Measurements from ENCODE around the gene FNTB.
"Not testable (repeated sequence)": the region's sequence is repeated elsewhere in the genome, so short reads cannot be mapped to it uniquely, and the experiment has no call there.

Gene FNTB

DNA sequence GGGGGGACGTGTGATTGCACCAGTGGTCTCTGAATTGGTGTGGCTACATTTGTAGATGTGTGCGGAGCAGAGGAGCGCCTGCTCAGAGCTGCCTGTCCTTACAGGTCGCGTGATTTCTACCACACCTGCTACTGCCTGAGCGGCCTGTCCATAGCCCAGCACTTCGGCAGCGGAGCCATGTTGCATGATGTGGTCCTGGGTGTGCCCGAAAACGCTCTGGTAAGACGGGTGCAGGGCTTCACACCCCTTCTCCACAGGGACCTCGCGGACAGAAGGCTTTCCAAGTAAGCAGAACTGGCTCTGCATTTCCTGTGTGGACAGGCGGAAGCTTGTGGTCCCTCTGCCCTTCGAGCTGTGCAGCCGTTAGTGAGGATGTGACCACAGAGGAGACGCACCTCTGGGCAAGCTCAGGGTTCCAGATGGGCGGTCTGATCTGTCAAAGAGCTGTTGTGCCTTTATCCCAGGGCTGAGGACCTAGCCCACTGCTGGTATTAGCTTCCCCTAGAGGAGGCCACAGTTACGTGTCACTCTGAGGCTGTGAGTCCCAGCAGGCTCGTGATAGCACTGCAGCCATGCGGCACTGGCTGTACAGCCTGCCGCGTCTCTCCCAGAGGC lies 67.9 kb downstream of the FNTB start:
- DNase-seq (ENCODE audit: low read depth), result no peak

DNA sequence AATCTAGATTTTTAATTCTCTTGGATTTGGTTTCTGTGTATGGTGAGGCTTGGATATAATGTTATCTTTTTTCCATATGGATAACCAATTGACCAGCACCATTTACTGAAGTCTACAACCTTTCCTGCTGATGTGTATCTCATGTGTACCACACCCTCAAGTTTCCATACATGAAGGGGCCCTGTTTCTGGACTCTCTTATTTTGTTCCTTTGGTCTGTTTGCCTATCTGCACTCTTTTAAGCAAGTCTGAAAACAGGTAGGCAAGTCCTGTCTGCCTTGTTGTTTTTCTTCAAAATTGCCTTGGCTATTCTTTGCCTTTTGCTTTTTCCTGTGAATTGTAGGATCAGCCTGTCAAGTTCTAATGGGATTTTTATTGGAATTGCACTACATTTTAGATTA lies 71.0 kb downstream of the FNTB start:
- no peak for DNase-seq (ENCODE audit: low read depth)

- DNase-seq (ENCODE audit: low read depth), result no peak
Measured at GRCh38 chr14:65062096-65063075, 75.7 kb downstream of the FNTB start.

DNA sequence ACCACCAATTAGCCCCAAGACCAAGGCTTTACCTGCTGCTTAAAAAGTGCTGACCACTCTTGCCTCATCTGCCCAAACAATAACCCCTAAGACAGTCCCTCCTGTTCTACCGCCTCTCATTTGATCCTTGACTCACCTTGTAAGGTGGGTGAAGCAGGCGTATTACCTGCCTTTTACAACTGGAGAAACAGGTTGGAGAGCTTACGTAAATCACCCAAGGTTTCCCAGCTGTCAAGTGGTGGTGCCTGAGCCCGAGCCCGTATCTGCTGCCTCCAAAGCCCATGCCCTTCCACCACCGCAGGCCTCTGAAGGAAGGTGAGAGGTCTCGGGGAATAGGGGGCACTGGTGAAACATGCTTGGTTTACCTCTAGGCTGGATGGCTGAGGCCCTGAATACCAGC lies 79.0 kb downstream of the FNTB start:
- no peak for DNase-seq (ENCODE audit: low read depth)

DNA sequence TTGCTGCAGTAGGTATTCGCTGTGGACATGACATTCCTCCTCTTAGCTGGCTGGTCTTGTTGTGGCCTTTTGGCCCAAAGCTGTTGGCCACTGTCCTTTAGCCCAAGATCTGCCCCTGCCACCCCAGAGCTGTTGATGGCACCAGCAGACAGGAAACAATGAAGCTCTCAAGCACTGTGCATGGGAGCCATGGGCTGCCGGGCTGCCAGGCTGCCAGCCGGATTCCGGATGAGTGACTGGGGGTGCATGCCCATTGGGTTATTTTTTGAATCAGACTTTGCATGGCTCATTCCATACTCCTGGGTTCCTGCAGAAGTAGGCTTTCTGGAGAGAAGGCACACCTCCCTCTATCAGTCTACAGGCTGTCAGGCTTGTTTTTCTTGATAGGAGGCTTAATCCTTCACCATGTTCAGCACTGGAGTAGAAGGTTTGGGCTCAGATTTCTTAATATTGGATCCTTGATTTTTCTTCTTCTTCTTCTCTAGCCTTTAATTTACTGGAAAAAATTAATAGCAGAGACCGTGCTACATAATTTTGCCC lies 83.2 kb downstream of the FNTB start:
- DNase-seq (ENCODE audit: low read depth), result no peak

- DNase-seq (ENCODE audit: low read depth), result no peak
Measured at GRCh38 chr14:65070471-65070976, 83.8 kb downstream of the FNTB start.

GRCh38 chr14:65071544-65071943 lies 84.8 kb downstream of the FNTB start:
- no peak for DNase-seq (ENCODE audit: low read depth)

DNA sequence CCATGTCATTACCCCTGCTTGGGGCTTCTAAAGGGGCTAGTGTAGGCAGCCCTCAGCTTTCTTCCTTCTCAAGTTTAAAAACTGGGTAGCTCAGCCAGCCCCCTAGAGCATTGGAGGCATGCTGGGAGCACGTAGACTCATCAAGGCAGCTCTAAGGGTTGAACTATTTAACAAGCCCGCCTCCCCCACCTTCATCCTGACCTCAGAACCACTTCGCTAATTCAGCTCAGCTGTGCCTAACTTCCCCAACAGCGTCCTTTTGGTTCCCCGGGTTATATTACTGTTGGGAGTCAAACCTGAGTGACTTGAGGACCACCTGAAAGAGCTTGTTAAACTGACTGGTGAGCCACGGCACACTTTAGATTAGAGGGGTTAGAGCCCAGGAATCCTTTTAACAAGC lies 85.6 kb downstream of the FNTB start:
- DNase-seq (ENCODE audit: low read depth), result no peak

DNA sequence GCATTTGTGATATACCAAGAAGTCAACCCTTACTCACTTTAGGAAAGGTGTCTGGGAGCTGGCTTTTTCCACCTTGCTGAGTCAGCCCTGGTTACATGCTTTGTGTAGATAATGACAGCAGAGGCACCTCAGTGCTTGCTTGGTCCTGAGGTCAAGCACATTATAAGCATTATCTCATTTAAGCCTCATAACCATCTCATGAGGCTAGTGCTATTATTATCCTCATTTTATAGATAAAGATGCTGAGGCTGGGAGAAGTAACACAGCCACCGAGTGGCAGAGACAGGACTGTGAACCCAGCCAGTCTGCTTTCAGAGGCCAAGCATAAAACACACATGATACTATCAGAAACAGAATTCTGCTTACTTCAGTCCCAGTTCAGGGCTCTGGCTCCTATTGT lies 86.2 kb downstream of the FNTB start:
- no peak for DNase-seq (ENCODE audit: low read depth)

DNA sequence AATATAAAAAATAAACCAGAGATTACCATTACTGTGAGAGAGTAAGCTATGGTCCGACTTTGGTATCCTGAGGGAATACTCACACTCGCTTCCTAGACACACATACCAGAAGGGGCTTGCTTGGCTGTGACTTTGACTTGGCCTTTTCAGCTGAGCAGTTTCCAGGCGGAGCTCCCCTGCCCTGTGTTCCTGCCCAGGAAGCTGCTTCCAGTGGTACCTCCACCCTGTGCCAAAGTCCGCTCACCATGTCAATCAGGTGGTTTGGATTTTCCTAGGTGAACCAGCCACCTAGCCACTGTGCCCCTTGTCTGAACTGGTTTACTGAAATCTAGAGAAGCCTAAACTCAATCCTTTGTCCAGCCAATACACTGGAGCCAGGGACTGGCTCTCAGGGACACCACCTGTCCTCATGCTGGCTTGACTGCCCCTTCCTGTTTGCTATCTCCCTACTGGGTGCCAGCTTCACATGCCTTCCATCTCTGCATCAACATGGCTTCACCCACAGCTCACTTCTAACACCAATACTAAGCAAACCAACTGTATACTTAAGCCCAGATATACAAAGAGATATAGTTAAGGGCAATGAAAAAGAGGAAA lies 87.0 kb downstream of the FNTB start:
- no peak for DNase-seq (ENCODE audit: low read depth)

DNA sequence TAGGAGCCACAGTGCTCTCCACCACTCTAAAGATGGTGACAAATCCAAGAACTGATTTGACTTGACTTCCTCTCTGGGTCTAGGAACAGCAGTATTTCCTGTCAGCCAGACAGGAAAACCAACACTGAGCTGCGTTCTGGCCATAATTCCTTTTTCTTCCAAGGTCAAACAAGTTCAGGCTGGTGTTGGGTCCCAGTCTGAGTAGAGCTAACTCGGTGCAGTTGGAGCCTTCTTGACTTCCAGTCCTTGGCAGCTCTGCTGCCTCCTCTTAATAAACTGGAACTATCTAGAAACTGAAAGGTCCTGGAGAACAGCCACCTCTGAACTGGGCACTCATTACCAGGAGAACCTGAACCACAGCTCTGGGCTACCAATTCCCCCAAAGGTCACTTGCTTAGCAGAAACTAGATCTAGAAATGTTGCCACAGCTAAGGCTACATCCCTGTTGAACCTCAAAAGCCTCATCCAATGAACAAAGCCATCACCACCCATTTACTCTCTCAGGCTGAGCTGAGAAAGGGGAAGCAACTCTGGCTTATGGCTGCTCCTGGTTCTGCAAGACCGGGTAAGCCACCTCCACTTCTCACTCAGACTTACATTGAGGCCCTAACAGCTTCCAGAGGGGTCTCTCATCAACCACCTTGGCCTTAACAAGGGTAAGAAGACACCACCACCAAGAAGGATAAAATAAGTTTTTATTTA lies 87.9 kb downstream of the FNTB start:
- no peak for DNase-seq (ENCODE audit: low read depth)

DNA sequence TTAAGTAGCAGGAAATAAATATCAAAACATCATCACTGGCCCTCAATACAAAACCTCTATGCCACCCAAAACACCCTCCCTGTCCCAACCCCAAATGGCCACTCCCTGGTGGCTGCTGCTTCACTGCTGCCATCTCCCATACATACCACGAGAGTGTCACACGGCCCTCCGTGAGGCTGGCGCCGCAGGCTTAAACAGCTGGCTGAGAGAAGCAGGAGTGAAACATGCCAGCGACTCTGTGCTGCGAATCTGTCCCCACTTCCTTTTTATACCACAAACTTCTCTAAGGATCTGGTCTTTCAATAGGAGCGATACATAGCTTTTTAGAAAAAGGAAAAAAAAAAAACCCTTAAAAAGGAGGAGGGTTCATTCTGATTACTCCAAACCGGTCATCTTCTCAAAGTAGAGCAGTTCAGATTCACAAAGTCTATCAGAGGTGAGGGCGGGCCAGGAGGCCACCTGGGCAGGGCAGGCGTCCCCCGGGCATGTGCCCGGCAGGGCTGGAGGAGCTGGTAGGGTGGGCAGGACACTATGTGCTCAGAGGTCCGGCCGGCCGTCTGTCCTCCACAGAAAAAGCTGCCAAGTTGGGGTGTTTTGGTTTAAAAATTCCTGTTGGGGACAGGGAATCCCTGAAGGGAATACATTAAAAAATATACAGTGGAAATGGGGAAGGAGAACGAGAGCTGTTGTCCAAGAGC lies 89.1 kb downstream of the FNTB start:
- no peak for DNase-seq (ENCODE audit: low read depth)

GRCh38 chr14:65077318-65077717 lies 90.6 kb downstream of the FNTB start:
- no peak for DNase-seq (ENCODE audit: low read depth)

- DNase-seq (ENCODE audit: low read depth), result no peak
Measured at GRCh38 chr14:65079201-65079600, 92.5 kb downstream of the FNTB start.

DNA sequence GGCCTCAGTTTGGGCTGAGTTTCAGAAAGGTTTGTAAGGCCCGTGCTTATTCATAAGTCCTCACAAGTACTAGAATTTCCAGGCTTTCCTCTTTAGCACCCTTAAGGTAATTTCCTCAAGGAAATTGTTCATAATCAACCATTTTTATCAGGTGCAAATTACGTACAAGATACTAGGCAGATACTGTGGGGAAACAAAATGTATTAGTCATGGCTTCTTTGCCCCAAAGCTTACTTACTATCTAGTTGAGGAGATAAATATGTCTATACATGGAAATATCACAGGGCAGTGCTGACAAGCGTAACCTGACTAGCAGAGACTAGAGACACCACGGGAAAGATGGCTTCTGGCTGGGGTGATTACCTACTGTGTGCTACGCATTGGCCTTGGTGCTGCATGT lies 93.1 kb downstream of the FNTB start:
- no peak for DNase-seq (ENCODE audit: low read depth)

DNA sequence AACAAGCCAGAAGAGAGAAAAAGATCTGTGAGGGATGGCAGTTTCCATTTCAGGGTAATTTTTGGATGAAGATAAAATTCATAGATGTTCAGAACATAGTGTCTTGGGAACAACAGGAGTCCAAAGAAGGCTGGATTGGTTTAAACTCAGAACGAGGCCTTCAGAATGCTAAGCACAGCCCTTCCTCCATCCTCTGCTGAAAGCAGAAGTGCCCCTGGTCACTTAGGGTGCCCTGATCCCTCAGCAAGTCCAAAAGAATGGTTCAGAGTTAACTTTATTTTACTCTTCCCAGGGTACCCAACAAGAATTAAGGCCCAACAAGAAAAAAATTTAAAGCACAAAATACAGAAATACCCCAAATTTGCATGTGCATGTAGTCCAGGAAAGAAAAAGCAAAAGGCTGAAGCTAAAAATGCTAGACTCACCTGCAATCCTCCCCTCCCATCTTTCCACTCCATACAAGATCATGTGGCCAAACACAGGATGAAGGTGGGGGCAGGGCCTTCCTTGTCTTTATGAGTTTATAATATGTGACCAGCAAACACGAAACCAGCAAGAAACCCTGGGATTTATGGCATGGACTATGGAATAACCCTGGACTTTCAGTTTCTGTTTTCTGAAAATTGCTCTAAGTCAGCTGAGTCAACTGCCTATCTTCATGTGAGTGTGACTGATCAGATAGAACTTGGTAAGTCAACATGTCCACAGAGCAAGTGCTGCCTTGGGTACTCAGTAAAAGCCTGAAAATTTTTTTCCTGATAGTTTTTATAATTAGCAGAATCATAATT lies 94.5 kb downstream of the FNTB start:
- DNase-seq (ENCODE audit: low read depth), result no peak

GRCh38 chr14:65082930-65083329 lies 96.2 kb downstream of the FNTB start:
- no peak for DNase-seq (ENCODE audit: low read depth)

DNA sequence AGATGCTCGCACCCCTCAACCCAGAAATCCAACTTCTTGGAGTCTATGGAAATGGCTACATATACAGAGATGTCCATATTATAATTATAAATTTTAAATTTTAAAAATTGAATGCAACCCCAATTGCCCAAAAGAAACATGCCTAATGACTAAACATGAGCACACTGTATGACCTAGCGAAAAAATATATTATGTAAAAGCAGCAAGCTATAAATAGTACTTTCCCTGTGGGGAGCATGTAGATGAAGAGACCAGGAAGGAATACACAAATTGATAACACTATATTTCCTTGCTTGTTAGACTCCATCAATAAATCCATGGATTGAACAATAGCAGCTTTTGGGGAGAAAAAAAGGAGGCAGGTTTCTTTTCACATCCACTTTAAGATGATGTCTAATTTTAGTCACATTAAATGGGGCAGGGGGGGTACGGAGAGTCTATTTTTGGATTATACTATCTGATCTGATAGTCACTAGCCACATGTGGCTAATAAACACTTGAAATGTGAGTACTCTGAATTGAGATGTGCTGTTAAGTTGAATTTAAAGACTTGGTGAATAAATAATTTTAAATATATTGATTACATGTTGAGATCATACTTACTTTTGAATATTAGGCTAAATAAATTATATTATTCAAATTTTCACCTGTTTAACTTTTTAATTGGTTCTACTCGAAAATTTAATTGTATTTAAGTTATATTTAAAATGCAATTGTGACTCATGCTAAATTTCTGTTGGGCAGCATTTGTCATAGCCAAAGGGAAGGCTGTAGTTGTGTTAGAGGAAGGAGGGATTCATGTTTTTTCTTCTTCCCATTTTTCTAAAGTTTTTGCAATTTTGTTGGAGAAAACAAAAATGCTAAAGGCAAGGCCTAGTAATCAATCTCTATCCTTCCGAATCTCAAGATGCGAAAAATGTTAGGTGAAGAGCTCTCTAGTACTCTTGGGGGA lies 98.1 kb downstream of the FNTB start:
- no peak for DNase-seq (ENCODE audit: low read depth)

DNA sequence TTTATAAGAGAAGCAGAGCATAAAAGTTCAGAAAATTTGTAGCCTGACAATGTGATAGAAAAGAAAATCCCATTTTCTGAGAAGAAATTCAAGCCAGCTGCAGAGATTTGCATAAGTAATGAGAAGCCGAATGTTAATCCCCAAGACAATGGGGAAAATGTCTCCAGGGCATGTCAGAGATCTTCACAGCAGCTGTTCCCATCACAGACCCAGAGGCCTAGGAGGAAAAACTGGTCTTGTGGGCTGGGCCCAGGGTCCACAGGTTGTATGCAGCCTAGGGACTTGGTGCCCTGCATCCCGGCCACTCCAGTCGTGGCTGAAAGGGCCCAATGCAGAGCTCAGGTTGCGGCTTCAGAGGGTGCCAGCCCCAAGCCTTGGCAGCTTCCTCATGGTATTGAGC lies 100.0 kb downstream of the FNTB start:
- not testable (repeated sequence) for DNase-seq (ENCODE audit: low read depth)
